Lung (tissue), 12 donors: ENCODE data around the gene GALNT12. TPM values are rescaled to one million over a fixed set of nuclear protein-coding genes. Genes with fewer than 3 reads are reported as not detected.

Experiments
- ATAC-seq: fragments of 200-7000 bp; cut with Tn5 transposase; one replicate; pipeline ENCODE4 v1.9.1; 2020; ENCODE audit warnings: moderate number of reproducible peaks; ENCODE audit not compliant: insufficient read depth, low FRiP score
- DNase-seq, 3 donors: peaks; one replicate each; pipeline ENCODE4 v3.0.0-alpha.2; 2013 to 2017
- H3K27ac ChIP-seq, 2 donors: one replicate each; pipeline ENCODE4 v1.5.1; 2013; ENCODE audit warnings: mild to moderate bottlenecking in 2 of 2, moderate library complexity in 2 of 2, control low read depth in 1 of 2, inconsistent platforms in 1 of 2, low read depth in 1 of 2, low read length in 1 of 2
- H3K27me3 ChIP-seq, 3 donors: one replicate each; pipeline ENCODE4 v1.5.1; 2013; ENCODE audit warnings: low read length in 2 of 3; ENCODE audit not compliant: control insufficient read depth in 3 of 3, insufficient read depth in 3 of 3
- H3K36me3 ChIP-seq, 4 donors: one replicate each; pipeline ENCODE4 v1.5.1; 2013; ENCODE audit warnings: low read length in 4 of 4, mild to moderate bottlenecking in 1 of 4, moderate library complexity in 1 of 4; ENCODE audit not compliant: control insufficient read depth in 4 of 4, insufficient read depth in 4 of 4
- H3K4me1 ChIP-seq, 5 donors: one replicate each; pipeline ENCODE4 v1.5.1; 2013; ENCODE audit warnings: low read length in 5 of 5, mild to moderate bottlenecking in 2 of 5, moderate library complexity in 1 of 5; ENCODE audit not compliant: control insufficient read depth in 5 of 5, insufficient read depth in 5 of 5
- H3K4me3 ChIP-seq: one replicate; pipeline ENCODE4 v1.5.1; 2013; ENCODE audit warnings: mild to moderate bottlenecking, control low read depth, moderate library complexity
- H3K9ac ChIP-seq, 2 donors: one replicate each; pipeline ENCODE4 v1.5.1; 2013; ENCODE audit warnings: low read length in 2 of 2, control low read depth in 1 of 2; ENCODE audit not compliant: insufficient read depth in 1 of 2
- H3K9me3 ChIP-seq, 4 donors: one replicate each; pipeline ENCODE4 v1.5.1; 2013; ENCODE audit warnings: low read length in 3 of 4, mild to moderate bottlenecking in 1 of 4, moderate library complexity in 1 of 4; ENCODE audit not compliant: control insufficient read depth in 4 of 4, insufficient read depth in 3 of 4
- CTCF ChIP-seq: IDR thresholded peaks from 2 replicates; pipeline ENCODE4 v1.5.1; 2012; ENCODE audit warnings: mild to moderate bottlenecking; ENCODE audit errors: control extremely low read depth, extremely low read depth
- WGBS, 2 donors: extraction: QIAGEN DNeasy Blood & Tissue Kit; methylation state at CpG; one replicate each; pipeline ENCODE4 v1.1.7; 2013; 5-methylcytosine and 5-hydroxymethylcytosine counted together
- polyA plus RNA-seq, 2 donors: library from polyadenylated mRNA; stranded (reverse); fragments of 200-250 nt; gene quantifications; one replicate each; pipeline ENCODE4 v1.2.1, GENCODE V29; 2013
- total RNA-seq, 2 donors: library from RNA; depleted of rRNA in 1 of 2; stranded (reverse); fragments of >200 nt in 1 of 2; gene quantifications; one replicate each; pipeline ENCODE4 v1.2.1, GENCODE V29; 2014 to 2021
- donor health status: control.
- donor health status: control.
- donor health status: Bipolar disorder and iron deficiency.
- donor health status: healthy.
- donor health status: DM: yes; HTN: yes; CAD: no.

The GALNT12 gene
- total and polyA plus RNA-seq, 4 donors, result 7.9 to 35.0 (median 20.1) TPM

- Histone ChIP-seq H3K4me1 (peaks cover 0 to 11% (median 4%) of the 10 kb centered on the region in 5 donors), H3K9me3 (no peaks in the 10 kb centered on the region), H3K27me3 (no peaks in the 10 kb centered on the region), H3K9ac (no peak overlapping the region), H3K4me3 (no peak overlapping the region), H3K36me3 (no peaks in the 10 kb centered on the region), H3K27ac (peak overlapping the region; percentile 23 to 54)
- DNase-seq (peak; percentile 22 to 68 (median 35)), ATAC-seq (peak; percentile 42)
- no peak for TF ChIP-seq CTCF
- WGBS, 2 donors, result 40 to 41% methylated on average over 4 of the region's 4 CpGs
These were observed 60.1 kb downstream of the GALNT12 start for GRCh38 chr9:98867429-98868168.

- TF ChIP-seq CTCF, result no peak
- DNase-seq, result no peak
- 88 to 89% methylated on average over 8 of the region's 8 CpGs for WGBS, 2 donors
These were observed 61.7 kb downstream of the GALNT12 start for GRCh38 chr9:98869078-98869745.

GRCh38 chr9:98869866-98870265 is 62.4 kb downstream of the GALNT12 start:
- ATAC-seq (no peak), DNase-seq (no peak)
- Histone ChIP-seq H3K9ac (no peak overlapping the region), H3K4me3 (no peak overlapping the region), H3K27me3 (no peaks in the 10 kb centered on the region), H3K4me1 (peaks cover 0 to 11% (median 4%) of the 10 kb centered on the region in 5 donors), H3K36me3 (no peaks in the 10 kb centered on the region), H3K27ac (no peak overlapping the region), H3K9me3 (no peaks in the 10 kb centered on the region)
- no peak for TF ChIP-seq CTCF
- 71 to 73% methylated on average over 3 of the region's 3 CpGs for WGBS, 2 donors

More at GRCh38 chr9:98869078-98869745, 61.7 kb downstream of the GALNT12 start:
- Histone ChIP-seq H3K36me3 (no peaks in the 10 kb centered on the region), H3K4me3 (no peak overlapping the region), H3K4me1 (peaks cover 0 to 11% (median 4%) of the 10 kb centered on the region in 5 donors), H3K27me3 (no peaks in the 10 kb centered on the region), H3K27ac (no peak overlapping the region), H3K9ac (no peak overlapping the region), H3K9me3 (no peaks in the 10 kb centered on the region)
- no peak for ATAC-seq
